Ureter (tissue), 1 donor: ENCODE measurements around the gene TMOD4. TPM values are rescaled to one million over a fixed set of nuclear protein-coding genes. Genes with fewer than 3 reads are reported as not detected.

Source experiments
- DNase-seq: peaks from one replicate; pipeline ENCODE4 v3.0.0-alpha.2; 2020; ENCODE audit warnings: low spot score
- total RNA-seq: library from RNA; stranded (reverse); gene quantifications from one replicate; pipeline ENCODE4 v1.2.4, GENCODE V29; 2023
- donor health status: DM: yes; HTN: yes; CAD: no.

Gene TMOD4
- total RNA-seq, 1 donor from 2014 or later = 2.0 TPM

- no peak for DNase-seq
Observed at GRCh38 chr1:151142411-151143056, 33.2 kb downstream of the TMOD4 start.

GRCh38 chr1:151137789-151138188 lies 38.0 kb downstream of the TMOD4 start:
- DNase-seq = no peak

GRCh38 chr1:151135433-151136385 lies 40.1 kb downstream of the TMOD4 start:
- DNase-seq = no peak

GRCh38 chr1:151134991-151135390 lies 40.8 kb downstream of the TMOD4 start:
- no peak for DNase-seq

- no peak for DNase-seq
Observed at GRCh38 chr1:151134396-151134795, 41.4 kb downstream of the TMOD4 start.

GRCh38 chr1:151133018-151133806 lies 42.6 kb downstream of the TMOD4 start:
- no peak for DNase-seq

GRCh38 chr1:151132335-151133017 lies 43.3 kb downstream of the TMOD4 start:
- no peak for DNase-seq

GRCh38 chr1:151131701-151132334 lies 44.0 kb downstream of the TMOD4 start:
- DNase-seq = no peak

- DNase-seq = peak; percentile 90
Observed at GRCh38 chr1:151130987-151131586, 44.7 kb downstream of the TMOD4 start.

- no peak for DNase-seq
Observed at GRCh38 chr1:151128800-151129199, 47.0 kb downstream of the TMOD4 start.

- DNase-seq = no peak
Observed at GRCh38 chr1:151124763-151125403, 50.9 kb downstream of the TMOD4 start.

Other genes starting within 250 kb of the TMOD4 start
- 56.9 TPM for gene SETDB1, start 249.6 kb downstream of the TMOD4 start, total RNA-seq
- 138 TPM for gene CERS2, start 201.1 kb downstream of the TMOD4 start, total RNA-seq
- 39.7 TPM for gene ANXA9, start 193.7 kb downstream of the TMOD4 start, total RNA-seq
- gene MINDY1, start 169.1 kb downstream of the TMOD4 start, total RNA-seq = 34.0 TPM
- gene PRUNE1, start 167.5 kb downstream of the TMOD4 start, total RNA-seq = 26.7 TPM
- 10.5 TPM for gene BNIPL, start 139.4 kb downstream of the TMOD4 start, total RNA-seq
- gene C1orf56, start 128.2 kb downstream of the TMOD4 start, total RNA-seq = 5.9 TPM
- 172 TPM for gene CDC42SE1, start 116.4 kb downstream of the TMOD4 start, total RNA-seq
- 1.4 TPM for gene MLLT11, start 115.6 kb downstream of the TMOD4 start, total RNA-seq
- gene GABPB2, start 105.2 kb downstream of the TMOD4 start, total RNA-seq = 26.6 TPM
- 6.2 TPM for gene SEMA6C, start 29.4 kb downstream of the TMOD4 start, total RNA-seq
- gene TNFAIP8L2, start 19.3 kb downstream of the TMOD4 start, total RNA-seq = 0.34 TPM
- 12.0 TPM for gene LYSMD1, start 10.1 kb downstream of the TMOD4 start, total RNA-seq
- gene SCNM1, start 9.8 kb downstream of the TMOD4 start, total RNA-seq = 24.2 TPM
- 52.1 TPM for gene VPS72, start 14.2 kb upstream of the TMOD4 start, total RNA-seq
- gene PIP5K1A, start 22.6 kb upstream of the TMOD4 start, total RNA-seq = 55.9 TPM
- 120 TPM for gene PSMD4, start 78.8 kb upstream of the TMOD4 start, total RNA-seq
- gene ZNF687, start 106.3 kb upstream of the TMOD4 start, total RNA-seq = 27.8 TPM
- gene PI4KB, start 151.4 kb upstream of the TMOD4 start, total RNA-seq = 91.5 TPM
- gene RFX5, start 171.3 kb upstream of the TMOD4 start, total RNA-seq = 32.5 TPM
- 57.1 TPM for gene SELENBP1, start 196.7 kb upstream of the TMOD4 start, total RNA-seq
- 205 TPM for gene PSMB4, start 223.6 kb upstream of the TMOD4 start, total RNA-seq